ENCODE data around the gene PRDM2.

The PRDM2 gene

DNA sequence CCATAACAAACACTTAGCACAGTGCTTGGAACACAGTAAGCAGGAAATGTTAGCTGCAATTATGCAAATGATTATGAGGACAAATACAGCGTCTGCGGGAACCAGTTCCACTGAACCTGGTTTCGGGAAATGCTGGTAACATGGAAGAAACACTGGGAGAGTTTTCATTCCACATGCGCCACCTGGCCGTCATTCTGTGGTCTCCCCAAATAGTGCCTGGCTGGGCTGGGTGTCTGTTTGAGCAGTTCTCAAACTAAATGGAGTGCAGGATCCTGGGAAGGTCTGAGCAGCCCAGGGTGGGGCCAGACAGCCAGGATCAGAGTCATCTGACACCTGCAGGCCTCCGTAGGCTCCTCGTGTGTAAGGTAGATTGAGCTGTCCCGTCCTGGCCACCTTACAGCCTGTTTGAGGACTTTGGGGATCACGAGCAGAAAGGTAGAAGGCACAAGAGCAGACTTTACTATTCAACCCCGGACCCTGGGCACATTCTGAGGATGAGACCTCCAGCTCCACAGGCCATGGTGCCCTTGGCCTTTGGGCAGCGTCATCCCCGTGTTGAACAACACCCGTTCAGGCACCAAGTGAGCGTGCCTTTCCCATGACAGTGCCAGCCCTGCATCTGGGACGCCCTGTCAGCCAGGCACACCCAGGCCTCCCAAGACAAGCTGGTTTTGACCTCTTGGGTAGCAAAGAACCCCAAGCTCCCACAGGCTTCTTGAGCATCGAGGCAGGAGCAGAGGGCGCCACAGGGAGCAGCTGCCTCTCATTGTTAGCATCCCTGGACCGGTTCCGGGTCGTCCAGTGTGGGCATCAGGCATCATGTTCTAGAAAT, 101.9 kb downstream of the PRDM2 start:
- DNase-seq, result no peak
- no peak overlapping the region for H3K27ac ChIP-seq (ENCODE audit: low read length)
- no peaks in the 10 kb centered on the region for H4K20me1 ChIP-seq (ENCODE audit: insufficient read depth, low read length)

DNA sequence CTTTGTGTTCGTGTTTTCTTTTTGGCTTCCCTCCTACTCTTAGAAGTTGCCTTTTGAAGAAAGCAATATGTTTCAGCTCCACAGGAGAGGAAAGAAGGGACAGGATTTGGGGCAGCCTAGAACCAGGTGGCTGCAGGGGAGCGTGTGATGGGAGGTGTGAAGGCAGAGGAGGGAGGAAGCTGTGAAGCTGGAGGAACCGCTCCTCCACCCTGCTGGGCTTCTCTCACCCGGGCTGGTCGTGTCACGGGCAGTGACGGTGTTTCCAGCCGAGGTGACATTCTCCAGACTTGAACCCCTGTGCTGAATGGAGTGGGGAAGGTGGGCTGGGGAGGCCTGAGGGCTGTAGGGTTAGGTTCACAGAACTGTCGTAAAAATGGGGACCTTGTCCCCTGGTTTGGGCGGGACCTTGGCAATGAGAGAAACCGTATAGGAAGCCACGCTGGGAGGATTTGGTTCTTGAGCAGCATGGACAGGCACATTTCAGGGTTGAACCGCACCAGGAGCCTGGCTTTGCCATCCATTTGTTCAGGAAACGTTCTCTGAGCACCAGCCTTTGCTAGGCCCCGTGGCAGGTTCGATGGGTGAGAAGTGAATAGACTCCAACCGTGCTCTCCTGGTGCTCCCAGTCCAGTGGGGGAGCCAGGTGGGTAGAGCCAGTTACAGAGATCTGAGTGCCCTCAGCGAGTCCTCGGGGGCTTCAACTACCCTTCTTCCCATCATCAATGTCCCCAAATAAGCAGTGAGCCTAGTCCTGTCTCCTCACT, 103.0 kb downstream of the PRDM2 start:
- H3F3A ChIP-seq (ENCODE audit: insufficient read depth, low read length), result no peaks in the 10 kb centered on the region
- H3K27ac ChIP-seq (ENCODE audit: low read length), result no peak overlapping the region
- TF ChIP-seq, protein P1, sequence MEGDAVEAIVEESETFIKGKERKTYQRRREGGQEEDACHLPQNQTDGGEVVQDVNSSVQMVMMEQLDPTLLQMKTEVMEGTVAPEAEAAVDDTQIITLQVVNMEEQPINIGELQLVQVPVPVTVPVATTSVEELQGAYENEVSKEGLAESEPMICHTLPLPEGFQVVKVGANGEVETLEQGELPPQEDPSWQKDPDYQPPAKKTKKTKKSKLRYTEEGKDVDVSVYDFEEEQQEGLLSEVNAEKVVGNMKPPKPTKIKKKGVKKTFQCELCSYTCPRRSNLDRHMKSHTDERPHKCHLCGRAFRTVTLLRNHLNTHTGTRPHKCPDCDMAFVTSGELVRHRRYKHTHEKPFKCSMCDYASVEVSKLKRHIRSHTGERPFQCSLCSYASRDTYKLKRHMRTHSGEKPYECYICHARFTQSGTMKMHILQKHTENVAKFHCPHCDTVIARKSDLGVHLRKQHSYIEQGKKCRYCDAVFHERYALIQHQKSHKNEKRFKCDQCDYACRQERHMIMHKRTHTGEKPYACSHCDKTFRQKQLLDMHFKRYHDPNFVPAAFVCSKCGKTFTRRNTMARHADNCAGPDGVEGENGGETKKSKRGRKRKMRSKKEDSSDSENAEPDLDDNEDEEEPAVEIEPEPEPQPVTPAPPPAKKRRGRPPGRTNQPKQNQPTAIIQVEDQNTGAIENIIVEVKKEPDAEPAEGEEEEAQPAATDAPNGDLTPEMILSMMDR (IDR thresholded peaks at IDR 0.05; ENCODE audit: low read length), result no peak
- TF ChIP-seq EZH2 (optimal IDR thresholded peaks at IDR 0.05; ENCODE audit: low read depth, low read length) (no peak), EZH2phosphoT487 (IDR thresholded peaks at IDR 0.05; ENCODE audit: low read length) (no peak)
- H3K79me2 ChIP-seq (ENCODE audit: low read length), result no peaks in the 10 kb centered on the region
- H3K4me1 ChIP-seq (ENCODE audit: low read length), result no peaks in the 10 kb centered on the region
- H3K9me2 ChIP-seq (replicated peaks; ENCODE audit: insufficient read depth, low read length), result no peaks in the 10 kb centered on the region
- no peak overlapping the region for H3K4me2 ChIP-seq (ENCODE audit: low read depth, low read length)
- DNase-seq, result no peak
- H3K36me3 ChIP-seq (replicated peaks; ENCODE audit: insufficient read depth, low read length), result no peaks in the 10 kb centered on the region
- H3K4me3 ChIP-seq (ENCODE audit: low read length), result no peak overlapping the region
- no peaks in the 10 kb centered on the region for H3K9me3 ChIP-seq (replicated peaks; ENCODE audit: insufficient read depth, low read length)
- no peaks in the 10 kb centered on the region for H4K20me1 ChIP-seq (ENCODE audit: insufficient read depth, low read length)
- no peaks in the 10 kb centered on the region for H3K27me3 ChIP-seq (replicated peaks; ENCODE audit: insufficient read depth, low read length)
- no peak overlapping the region for H2AFZ ChIP-seq (ENCODE audit: low read length)
- no peak overlapping the region for H3K9ac ChIP-seq (ENCODE audit: low read length)

More for the DNA sequence above, 101.9 kb downstream of the PRDM2 start:
- TF ChIP-seq EZH2phosphoT487 (IDR thresholded peaks at IDR 0.05; ENCODE audit: low read length), result no peak
- TF ChIP-seq, protein P1 (IDR thresholded peaks at IDR 0.05; ENCODE audit: low read length), result no peak
- no peak for TF ChIP-seq EZH2 (optimal IDR thresholded peaks at IDR 0.05; ENCODE audit: low read depth, low read length)
- H3K4me1 ChIP-seq (ENCODE audit: low read length), result no peaks in the 10 kb centered on the region
- no peaks in the 10 kb centered on the region for H3K9me2 ChIP-seq (replicated peaks; ENCODE audit: insufficient read depth, low read length)
- no peak overlapping the region for H2AFZ ChIP-seq (ENCODE audit: low read length)
- H3F3A ChIP-seq (ENCODE audit: insufficient read depth, low read length), result no peaks in the 10 kb centered on the region
- H3K79me2 ChIP-seq (ENCODE audit: low read length), result no peaks in the 10 kb centered on the region
- no peaks in the 10 kb centered on the region for H3K9me3 ChIP-seq (replicated peaks; ENCODE audit: insufficient read depth, low read length)
- H3K4me3 ChIP-seq (ENCODE audit: low read length), result no peak overlapping the region
- H3K9ac ChIP-seq (ENCODE audit: low read length), result no peak overlapping the region
- H3K27me3 ChIP-seq (replicated peaks; ENCODE audit: insufficient read depth, low read length), result no peaks in the 10 kb centered on the region
- H3K36me3 ChIP-seq (replicated peaks; ENCODE audit: insufficient read depth, low read length), result no peaks in the 10 kb centered on the region
- H3K4me2 ChIP-seq (ENCODE audit: low read depth, low read length), result no peak overlapping the region

DNA sequence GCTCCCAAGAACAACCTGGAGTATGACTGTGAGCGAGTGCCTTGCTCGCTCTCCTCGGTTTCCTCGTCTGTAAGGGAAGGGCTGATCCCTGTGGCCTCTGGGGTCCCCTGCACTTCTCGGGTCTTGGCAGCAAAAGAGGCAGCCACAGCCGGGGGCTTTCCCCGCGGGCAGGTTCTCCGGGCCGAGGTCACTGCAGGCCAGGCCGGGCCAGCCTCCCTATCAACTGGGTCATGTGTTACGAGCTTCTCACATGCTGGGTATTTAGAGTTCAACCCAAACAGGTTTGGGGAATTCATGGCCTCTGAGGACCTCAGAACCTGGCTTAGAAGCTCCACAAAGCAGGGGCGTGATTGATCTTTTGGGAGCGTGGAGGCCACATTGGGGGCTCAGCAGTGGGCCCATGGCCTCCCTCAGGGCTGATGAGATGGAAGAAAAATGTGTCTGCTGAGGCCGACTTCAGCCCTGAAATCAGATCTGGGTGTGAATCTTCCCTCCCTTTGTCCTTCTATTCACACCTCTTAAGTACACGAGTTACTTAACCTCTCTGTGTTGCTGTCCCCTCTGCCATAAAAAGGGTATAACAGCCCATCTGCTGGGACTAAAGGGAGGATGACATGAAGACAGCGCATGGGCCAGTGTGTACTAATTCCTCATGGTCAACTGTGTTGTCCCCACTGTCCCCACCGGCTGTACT, 103.7 kb downstream of the PRDM2 start:
- H3K9me2 ChIP-seq (replicated peaks; ENCODE audit: insufficient read depth, low read length), result no peaks in the 10 kb centered on the region
- H3K4me3 ChIP-seq (ENCODE audit: low read length), result no peak overlapping the region
- no peak for DNase-seq
- H2AFZ ChIP-seq (ENCODE audit: low read length), result no peak overlapping the region
- H3K27ac ChIP-seq (ENCODE audit: low read length), result no peak overlapping the region
- no peaks in the 10 kb centered on the region for H3K36me3 ChIP-seq (replicated peaks; ENCODE audit: insufficient read depth, low read length)
- H3K9me3 ChIP-seq (replicated peaks; ENCODE audit: insufficient read depth, low read length), result no peaks in the 10 kb centered on the region
- TF ChIP-seq EZH2phosphoT487 (IDR thresholded peaks at IDR 0.05; ENCODE audit: low read length), result no peak
- TF ChIP-seq, protein P1 (IDR thresholded peaks at IDR 0.05; ENCODE audit: low read length), result no peak
- no peak for TF ChIP-seq EZH2 (optimal IDR thresholded peaks at IDR 0.05; ENCODE audit: low read depth, low read length)
- H3K4me1 ChIP-seq (ENCODE audit: low read length), result no peaks in the 10 kb centered on the region
- H3K79me2 ChIP-seq (ENCODE audit: low read length), result no peaks in the 10 kb centered on the region
- no peak overlapping the region for H3K9ac ChIP-seq (ENCODE audit: low read length)
- no peak overlapping the region for H3K4me2 ChIP-seq (ENCODE audit: low read depth, low read length)
- H3F3A ChIP-seq (ENCODE audit: insufficient read depth, low read length), result no peaks in the 10 kb centered on the region
- H3K27me3 ChIP-seq (replicated peaks; ENCODE audit: insufficient read depth, low read length), result no peaks in the 10 kb centered on the region
- H4K20me1 ChIP-seq (ENCODE audit: insufficient read depth, low read length), result no peaks in the 10 kb centered on the region
